ENCODE measurements around the gene SLC7A6. TPM values are rescaled to one million over a fixed set of nuclear protein-coding genes. Genes with fewer than 3 reads are reported as not detected.
A peak's percentile ranks its signal among the peaks of the same experiment; 100 is the strongest.

SLC7A6 gene
- total RNA-seq, 1 donor from 2014 or later: 47.3 TPM

- peak within 1 kb of the TSS; percentile 99 for H3K27ac Mint-ChIP-seq
- no peak for TF ChIP-seq CTCF (conservative IDR thresholded peaks at IDR 0.05)
- H3K36me3 Mint-ChIP-seq: peaks cover 8% of the 10 kb centered on the region
- no peaks in the 10 kb centered on the region for H3K9me3 Mint-ChIP-seq
- peaks cover 9% of the 10 kb centered on the region for H3K4me1 Mint-ChIP-seq (ENCODE audit: unreplicated experiment)
- H3K4me3 Mint-ChIP-seq: peak within 1 kb of the TSS; percentile 95
- peaks cover 34% of the 10 kb centered on the region for H3K27me3 Mint-ChIP-seq
- DNase-seq (ENCODE audit: extremely low spot score, unreplicated experiment): no peak
These were observed 28.5 kb upstream of the SLC7A6 start, which contains the start of gene ESRP2 for GRCh38 chr16:68235887-68236136. Gene ESRP2, minus strand, starts transcription at chr16:68236127. Its CDS starts 82 bp downstream, at chr16:68236045.

DNA sequence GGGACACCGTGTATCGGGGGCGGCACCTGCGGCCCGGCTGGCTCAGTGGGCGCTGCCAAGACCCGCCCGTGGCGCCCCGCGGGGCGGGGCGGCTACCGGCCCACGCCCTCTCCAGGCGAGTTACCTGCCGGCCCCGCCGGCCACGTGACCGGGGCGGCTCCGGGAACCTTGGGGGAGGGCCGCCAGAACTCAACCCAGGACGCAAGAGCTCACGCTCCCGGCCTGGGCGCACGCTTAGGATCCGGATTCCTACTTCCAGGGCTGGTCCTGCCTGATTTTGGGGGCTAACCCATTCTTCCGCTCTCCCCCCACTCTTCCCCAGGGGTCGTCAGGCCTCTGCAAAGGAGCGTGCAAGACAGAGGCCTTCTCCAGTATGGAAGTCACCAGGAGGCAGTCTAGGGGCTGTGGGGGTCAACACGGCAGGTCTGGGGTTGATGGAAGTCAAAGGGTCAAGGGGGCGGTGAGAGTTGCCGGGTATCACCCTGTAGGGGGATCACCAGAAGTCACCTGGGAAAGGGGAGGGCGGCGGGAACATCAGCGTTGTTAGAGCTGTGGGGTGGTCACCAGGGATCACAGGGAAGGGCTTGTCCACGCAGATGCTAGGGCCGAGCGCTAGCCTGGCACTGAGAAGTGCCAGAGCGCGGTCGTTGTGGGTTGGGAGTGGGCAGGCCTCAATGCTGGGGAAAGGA, 28.0 kb upstream of the SLC7A6 start:
- H3K27me3 Mint-ChIP-seq: peaks cover 34% of the 10 kb centered on the region
- H3K4me1 Mint-ChIP-seq (ENCODE audit: unreplicated experiment): peaks cover 9% of the 10 kb centered on the region
- peaks cover 8% of the 10 kb centered on the region for H3K36me3 Mint-ChIP-seq
- peak; percentile 83 for DNase-seq (ENCODE audit: extremely low spot score, unreplicated experiment)
- peak overlapping the region; percentile 95 for H3K4me3 Mint-ChIP-seq
- no peaks in the 10 kb centered on the region for H3K9me3 Mint-ChIP-seq
- no peak for TF ChIP-seq CTCF (conservative IDR thresholded peaks at IDR 0.05)
- H3K27ac Mint-ChIP-seq: peak overlapping the region; percentile 99

- Mint-ChIP-seq H3K4me3 (peak overlapping the region; percentile 95), H3K27ac (peak overlapping the region; percentile 99), H3K27me3 (peaks cover 34% of the 10 kb centered on the region), H3K4me1 (ENCODE audit: unreplicated experiment) (peaks cover 9% of the 10 kb centered on the region), H3K9me3 (no peaks in the 10 kb centered on the region), H3K36me3 (peaks cover 8% of the 10 kb centered on the region)
- no peak for DNase-seq (ENCODE audit: extremely low spot score, unreplicated experiment)
- no peak for TF ChIP-seq CTCF (conservative IDR thresholded peaks at IDR 0.05)
These were observed 27.5 kb upstream of the SLC7A6 start for GRCh38 chr16:68236826-68237242.

DNA sequence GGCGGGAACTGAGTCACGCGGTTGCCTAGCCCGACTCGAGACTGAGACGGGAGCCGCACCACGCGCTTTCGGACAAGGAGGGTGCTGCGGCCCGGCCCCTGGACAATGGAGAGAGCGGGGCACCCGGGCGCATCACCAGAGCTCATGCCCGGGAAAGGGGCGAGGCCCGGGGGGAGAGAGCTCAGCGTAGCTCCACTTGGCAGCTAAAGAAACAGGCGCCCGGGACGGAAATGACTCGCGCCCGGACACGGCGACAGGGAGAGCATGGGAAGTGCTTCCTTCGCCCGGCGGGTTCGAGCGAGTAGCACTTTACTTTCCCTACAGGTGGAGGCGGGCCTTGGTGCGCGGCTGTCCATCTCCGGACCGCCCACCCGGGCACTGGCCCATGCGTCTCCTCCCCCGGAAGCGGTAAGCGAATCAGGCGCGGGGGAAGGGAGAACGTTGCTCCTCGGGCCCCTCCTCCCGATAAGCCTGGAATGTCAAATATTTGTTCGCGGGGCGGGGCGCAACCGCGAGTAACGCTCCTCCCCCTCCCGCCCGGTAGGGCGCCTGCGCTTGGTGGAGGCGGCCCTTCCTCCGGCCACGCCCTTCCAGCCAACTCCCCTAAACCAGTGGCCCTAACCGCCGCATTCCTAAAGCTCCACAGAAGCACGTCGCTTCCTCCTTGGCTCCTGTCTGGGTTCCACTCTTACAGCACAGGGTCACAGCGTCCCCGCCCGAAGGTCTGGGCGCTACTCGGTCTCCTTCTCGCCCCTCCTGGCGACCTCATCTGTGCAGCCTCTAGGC, 26.9 kb upstream of the SLC7A6 start:
- peaks cover 9% of the 10 kb centered on the region for H3K4me1 Mint-ChIP-seq (ENCODE audit: unreplicated experiment)
- H3K27me3 Mint-ChIP-seq: peaks cover 34% of the 10 kb centered on the region
- DNase-seq (ENCODE audit: extremely low spot score, unreplicated experiment): peak; percentile 99
- peak overlapping the region; percentile 99 for H3K27ac Mint-ChIP-seq
- peaks cover 8% of the 10 kb centered on the region for H3K36me3 Mint-ChIP-seq
- TF ChIP-seq CTCF (conservative IDR thresholded peaks at IDR 0.05): no peak
- peak overlapping the region; percentile 95 for H3K4me3 Mint-ChIP-seq
- H3K9me3 Mint-ChIP-seq: no peaks in the 10 kb centered on the region

GRCh38 chr16:68238029-68238345, 26.3 kb upstream of the SLC7A6 start:
- DNase-seq (ENCODE audit: extremely low spot score, unreplicated experiment): no peak
- Mint-ChIP-seq H3K36me3 (peaks cover 8% of the 10 kb centered on the region), H3K27ac (peak overlapping the region; percentile 99), H3K27me3 (peaks cover 34% of the 10 kb centered on the region), H3K4me3 (peak overlapping the region; percentile 95), H3K4me1 (ENCODE audit: unreplicated experiment) (peaks cover 9% of the 10 kb centered on the region), H3K9me3 (no peaks in the 10 kb centered on the region)
- no peak for TF ChIP-seq CTCF (conservative IDR thresholded peaks at IDR 0.05)

Data from type B pancreatic cell (in vitro differentiated cells).